Stomach smooth muscle (tissue), 2 donors: Measurements from ENCODE around the gene DIS3L2.
A peak's percentile ranks its signal among the peaks of the same experiment; 100 is the strongest.

ENCODE experiments used
- H3K27ac ChIP-seq: one replicate; pipeline ENCODE4 v1.7.0; 2013; ENCODE audit warnings: mild to moderate bottlenecking, low read length, inconsistent platforms
- H3K27me3 ChIP-seq, 2 donors: one replicate each; pipeline ENCODE4 v1.7.0; 2013; ENCODE audit warnings: low read length in 2 of 2; ENCODE audit not compliant: insufficient read depth in 2 of 2, control insufficient read depth in 1 of 2
- H3K36me3 ChIP-seq, 2 donors: one replicate each; pipeline ENCODE4 v1.7.0; 2013; ENCODE audit warnings: low read length in 2 of 2; ENCODE audit not compliant: control insufficient read depth in 2 of 2, insufficient read depth in 2 of 2
- H3K4me1 ChIP-seq: one replicate; pipeline ENCODE4 v1.7.0; 2013; ENCODE audit warnings: low read length; ENCODE audit not compliant: control insufficient read depth, insufficient read depth
- H3K4me3 ChIP-seq, 2 donors: one replicate each; pipeline ENCODE4 v1.7.0; 2013; ENCODE audit warnings: low read length in 2 of 2
- H3K9ac ChIP-seq, 2 donors: one replicate each; pipeline ENCODE4 v1.7.0; 2013; ENCODE audit warnings: low read length in 2 of 2, mild to moderate bottlenecking in 1 of 2
- H3K9me3 ChIP-seq, 2 donors: one replicate each; pipeline ENCODE4 v1.7.0; 2013; ENCODE audit warnings: low read length in 2 of 2; ENCODE audit not compliant: control insufficient read depth in 2 of 2
- donor health status: healthy.
- donor health status: Pancreatic carcinoma.

Gene DIS3L2

GRCh38 chr2:231960810-231961348 lies 634 bp upstream of the DIS3L2 start:
- Histone ChIP-seq H3K36me3 (no peaks in the 10 kb centered on the region), H3K9me3 (no peaks in the 10 kb centered on the region), H3K27me3 (no peaks in the 10 kb centered on the region), H3K4me3 (peak overlapping the region; percentile 96 to 99), H3K27ac (peak overlapping the region; percentile 67), H3K4me1 (peaks cover 6% of the 10 kb centered on the region), H3K9ac (peak overlapping the region; percentile 78 to 86)

GRCh38 chr2:231965102-231965501 lies 3.6 kb downstream of the DIS3L2 start:
- H3K4me3 ChIP-seq = no peak overlapping the region
- H3K36me3 ChIP-seq = no peaks in the 10 kb centered on the region
- no peak overlapping the region for H3K27ac ChIP-seq
- no peaks in the 10 kb centered on the region for H3K9me3 ChIP-seq
- H3K4me1 ChIP-seq = peaks cover 6% of the 10 kb centered on the region
- no peaks in the 10 kb centered on the region for H3K27me3 ChIP-seq
- H3K9ac ChIP-seq = no peak overlapping the region

GRCh38 chr2:231966886-231967285 lies 5.4 kb downstream of the DIS3L2 start:
- no peaks in the 10 kb centered on the region for H3K27me3 ChIP-seq
- H3K9ac ChIP-seq = no peak overlapping the region
- no peaks in the 10 kb centered on the region for H3K36me3 ChIP-seq
- H3K4me1 ChIP-seq = no peaks in the 10 kb centered on the region
- no peak overlapping the region for H3K4me3 ChIP-seq
- no peak overlapping the region for H3K27ac ChIP-seq
- H3K9me3 ChIP-seq = no peaks in the 10 kb centered on the region

- H3K9me3 ChIP-seq = no peaks in the 10 kb centered on the region
- no peaks in the 10 kb centered on the region for H3K36me3 ChIP-seq
- no peak overlapping the region for H3K27ac ChIP-seq
- H3K4me1 ChIP-seq = no peaks in the 10 kb centered on the region
- no peaks in the 10 kb centered on the region for H3K27me3 ChIP-seq
- H3K4me3 ChIP-seq = no peak overlapping the region
- no peak overlapping the region for H3K9ac ChIP-seq
Measured at GRCh38 chr2:231968820-231969219, 7.3 kb downstream of the DIS3L2 start.

- H3K4me3 ChIP-seq = no peak overlapping the region
- H3K9me3 ChIP-seq = no peaks in the 10 kb centered on the region
- no peak overlapping the region for H3K27ac ChIP-seq
- H3K27me3 ChIP-seq = no peaks in the 10 kb centered on the region
- no peaks in the 10 kb centered on the region for H3K4me1 ChIP-seq
- no peak overlapping the region for H3K9ac ChIP-seq
- no peaks in the 10 kb centered on the region for H3K36me3 ChIP-seq
Measured at GRCh38 chr2:231970461-231970860, 8.9 kb downstream of the DIS3L2 start.

- Histone ChIP-seq H3K4me1 (no peaks in the 10 kb centered on the region), H3K27ac (no peak overlapping the region), H3K9ac (no peak overlapping the region), H3K27me3 (no peaks in the 10 kb centered on the region), H3K9me3 (no peaks in the 10 kb centered on the region), H3K4me3 (no peak overlapping the region), H3K36me3 (no peaks in the 10 kb centered on the region)
Measured at GRCh38 chr2:231975001-231975400, 13.5 kb downstream of the DIS3L2 start.

GRCh38 chr2:231977430-231977829 lies 15.9 kb downstream of the DIS3L2 start:
- no peaks in the 10 kb centered on the region for H3K9me3 ChIP-seq
- H3K4me1 ChIP-seq = no peaks in the 10 kb centered on the region
- H3K36me3 ChIP-seq = no peaks in the 10 kb centered on the region
- H3K27me3 ChIP-seq = no peaks in the 10 kb centered on the region
- H3K27ac ChIP-seq = no peak overlapping the region
- no peak overlapping the region for H3K4me3 ChIP-seq
- no peak overlapping the region for H3K9ac ChIP-seq

GRCh38 chr2:231984992-231985391 lies 23.5 kb downstream of the DIS3L2 start:
- no peaks in the 10 kb centered on the region for H3K27me3 ChIP-seq
- H3K9me3 ChIP-seq = no peaks in the 10 kb centered on the region
- no peak overlapping the region for H3K27ac ChIP-seq
- H3K9ac ChIP-seq = no peak overlapping the region
- H3K36me3 ChIP-seq = no peaks in the 10 kb centered on the region
- no peaks in the 10 kb centered on the region for H3K4me1 ChIP-seq
- no peak overlapping the region for H3K4me3 ChIP-seq

- no peak overlapping the region for H3K4me3 ChIP-seq
- no peaks in the 10 kb centered on the region for H3K4me1 ChIP-seq
- no peaks in the 10 kb centered on the region for H3K27me3 ChIP-seq
- no peaks in the 10 kb centered on the region for H3K36me3 ChIP-seq
- no peaks in the 10 kb centered on the region for H3K9me3 ChIP-seq
- H3K27ac ChIP-seq = no peak overlapping the region
- H3K9ac ChIP-seq = no peak overlapping the region
Measured at GRCh38 chr2:231985823-231986261, 24.3 kb downstream of the DIS3L2 start.

GRCh38 chr2:231987124-231987727 lies 25.7 kb downstream of the DIS3L2 start:
- H3K9me3 ChIP-seq = no peaks in the 10 kb centered on the region
- H3K9ac ChIP-seq = no peak overlapping the region
- H3K36me3 ChIP-seq = no peaks in the 10 kb centered on the region
- H3K27ac ChIP-seq = no peak overlapping the region
- no peak overlapping the region for H3K4me3 ChIP-seq
- no peaks in the 10 kb centered on the region for H3K4me1 ChIP-seq
- H3K27me3 ChIP-seq = no peaks in the 10 kb centered on the region

- Histone ChIP-seq H3K4me3 (no peak overlapping the region), H3K27ac (no peak overlapping the region), H3K36me3 (no peaks in the 10 kb centered on the region), H3K4me1 (no peaks in the 10 kb centered on the region), H3K9me3 (no peaks in the 10 kb centered on the region), H3K27me3 (no peaks in the 10 kb centered on the region), H3K9ac (no peak overlapping the region)
Measured at GRCh38 chr2:231988179-231988866, 26.8 kb downstream of the DIS3L2 start.
